Activated CD8-positive, alpha-beta memory T cell treated with anti-CD3 and anti-CD28 coated beads, Interleukin-2, amount 10 ng/mL, durations not matched to agents 7 days and 5 days (primary cell): Measurements from ENCODE around the gene ZBED1. TPM values are rescaled to one million over a fixed set of nuclear protein-coding genes. Genes with fewer than 3 reads are reported as not detected.
"Not testable (repeated sequence)": the region's sequence is repeated elsewhere in the genome, so short reads cannot be mapped to it uniquely, and the experiment has no call there.

Experiments
- ATAC-seq: fragments of 150-1000 bp; cut with Tn5 transposase; one replicate; pipeline ENCODE4 v1.10.0; 2021; ENCODE audit warnings: moderate library complexity
- CTCF ChIA-PET: fragments of 350-600 bp; sonication (Branson Sonifier 250); formaldehyde crosslinking; loops from one replicate; lab custom pipeline; 2021; ENCODE audit warnings: antibody characterized with exemption; lab: Charles Lee
- DNase-seq: peaks from one replicate; pipeline ENCODE4 v3.0.0-alpha.2; 2020
- H3K27ac Mint-ChIP-seq: one replicate; pipeline ENCODE4 v1.8.0; 2021; ENCODE audit warnings: mild to moderate bottlenecking, mixed read lengths
- H3K27me3 Mint-ChIP-seq: one replicate; pipeline ENCODE4 v1.8.0; 2021; ENCODE audit warnings: mixed read lengths
- H3K36me3 Mint-ChIP-seq: one replicate; pipeline ENCODE4 v1.8.0; 2021; ENCODE audit warnings: mild to moderate bottlenecking, mixed read lengths
- H3K4me1 Mint-ChIP-seq: one replicate; pipeline ENCODE4 v1.8.0; 2021; ENCODE audit warnings: mixed read lengths
- H3K4me3 Mint-ChIP-seq: one replicate; pipeline ENCODE4 v1.8.0; 2021; ENCODE audit warnings: mild to moderate bottlenecking, moderate library complexity, mixed read lengths
- H3K9me3 Mint-ChIP-seq: one replicate; pipeline ENCODE4 v1.8.0; 2022; ENCODE audit warnings: low read depth, mixed read lengths
- total RNA-seq, 2 experiments: library from RNA; stranded (reverse); gene quantifications; one replicate each; pipeline ENCODE4 v1.2.3, GENCODE V29; 2021

The ZBED1 gene
- total RNA-seq, 2 experiments from 2014 or later = 31.7 to 34.9 TPM

DNA sequence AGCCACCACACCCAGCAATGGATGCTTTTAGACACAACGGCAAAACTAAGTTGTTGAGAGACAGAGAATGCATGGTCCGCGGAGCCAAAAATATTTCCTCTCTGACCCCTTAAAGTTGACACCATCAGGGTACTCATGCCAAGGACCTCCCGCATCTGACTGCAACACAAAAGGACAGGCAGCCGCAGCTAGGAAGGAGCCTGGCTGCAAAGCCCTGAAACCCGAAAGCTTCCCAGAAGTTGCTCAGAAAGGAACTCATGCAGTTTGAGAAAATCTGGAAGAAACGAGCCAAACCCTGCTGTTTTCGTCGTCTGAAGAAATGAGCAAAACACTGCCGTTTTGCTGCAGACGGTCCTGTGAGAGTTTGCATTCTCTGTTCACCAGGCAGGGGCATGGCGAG, 16.5 kb downstream of the ZBED1 start:
- Mint-ChIP-seq H3K4me1 (no peaks in the 10 kb centered on the region), H3K27me3 (no peaks in the 10 kb centered on the region), H3K27ac (no peak overlapping the region), H3K4me3 (no peak overlapping the region), H3K9me3 (peaks cover 4% of the 10 kb centered on the region), H3K36me3 (peaks cover 23% of the 10 kb centered on the region)
- CTCF ChIA-PET = no interaction called here
- DNase-seq (no peak), ATAC-seq (no peak)

DNA sequence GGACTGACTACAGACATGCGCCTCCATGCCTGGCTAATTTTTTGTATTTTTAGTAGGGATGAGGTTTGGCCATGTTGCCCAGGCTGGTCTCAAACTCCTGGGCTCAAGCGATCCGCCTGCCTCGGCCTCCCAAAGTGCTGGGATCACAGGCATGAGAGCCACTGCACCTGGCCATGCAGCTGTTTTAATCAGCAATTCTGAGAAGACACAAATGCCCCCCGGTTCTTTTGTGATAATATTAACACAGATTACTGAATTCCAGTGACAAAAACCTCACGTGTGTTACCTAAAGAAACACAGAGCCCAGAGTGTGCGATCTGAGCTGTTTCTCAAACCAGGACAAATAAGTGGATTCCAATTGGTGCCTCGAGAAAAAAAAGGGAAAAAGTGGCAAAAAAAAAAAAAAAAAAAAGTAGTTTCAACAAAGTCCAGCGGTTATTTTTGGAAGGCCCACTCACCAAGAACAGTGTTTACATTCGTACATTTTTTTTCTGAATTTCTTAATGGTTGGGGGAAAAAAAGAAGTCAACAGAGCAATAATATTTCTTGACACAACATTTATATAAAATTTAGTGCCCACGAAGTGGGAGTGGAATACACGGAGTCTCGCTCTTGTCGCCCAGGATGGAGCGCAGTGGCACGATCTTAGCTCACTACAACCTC, 17.2 kb downstream of the ZBED1 start:
- Mint-ChIP-seq H3K36me3 (peaks cover 19% of the 10 kb centered on the region), H3K27ac (no peak overlapping the region), H3K27me3 (no peaks in the 10 kb centered on the region), H3K4me3 (no peak overlapping the region), H3K4me1 (no peaks in the 10 kb centered on the region), H3K9me3 (peaks cover 4% of the 10 kb centered on the region)
- ATAC-seq (no peak), DNase-seq (no peak)
- CTCF ChIA-PET = no interaction called here

- not testable (repeated sequence) for H3K4me3 Mint-ChIP-seq, H3K9me3 Mint-ChIP-seq
These were observed 19.2 kb downstream of the ZBED1 start for GRCh38 chrX:2481597-2481996.

DNA sequence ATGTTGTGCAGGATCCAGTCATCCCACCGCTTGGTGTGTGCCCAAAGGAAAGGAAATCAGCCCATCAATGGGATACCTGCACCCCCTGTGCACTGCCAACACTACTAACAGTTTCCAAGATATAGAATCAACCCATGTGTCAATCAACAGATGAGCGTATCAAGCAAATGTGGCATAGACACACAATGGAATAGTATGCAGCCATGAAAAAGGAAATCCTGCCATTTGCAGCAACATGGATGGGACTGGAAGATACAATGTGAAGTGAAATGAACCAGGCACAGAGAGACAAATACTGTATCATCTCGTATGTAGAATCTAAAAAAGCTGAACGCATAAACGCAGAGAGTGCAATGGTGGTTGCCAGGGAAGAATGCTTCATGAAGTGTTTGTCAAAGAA, 20.8 kb downstream of the ZBED1 start:
- H3K4me1 Mint-ChIP-seq, H3K27me3 Mint-ChIP-seq, H3K27ac Mint-ChIP-seq, DNase-seq, H3K36me3 Mint-ChIP-seq, H3K4me3 Mint-ChIP-seq, ATAC-seq, H3K9me3 Mint-ChIP-seq, CTCF ChIA-PET: not testable (repeated sequence)

More at GRCh38 chrX:2481597-2481996, 19.2 kb downstream of the ZBED1 start:
- H3K4me1 Mint-ChIP-seq, H3K27ac Mint-ChIP-seq, ATAC-seq, DNase-seq, CTCF ChIA-PET, H3K27me3 Mint-ChIP-seq, H3K36me3 Mint-ChIP-seq: not testable (repeated sequence)

- DNase-seq (no peak), ATAC-seq (no peak)
- no peaks in the 10 kb centered on the region for H3K27me3 Mint-ChIP-seq
- H3K4me3 Mint-ChIP-seq = no peak overlapping the region
- H3K27ac Mint-ChIP-seq = no peak overlapping the region
- no peaks in the 10 kb centered on the region for H3K4me1 Mint-ChIP-seq
- H3K9me3 Mint-ChIP-seq = peaks cover 4% of the 10 kb centered on the region
- peaks cover 9% of the 10 kb centered on the region for H3K36me3 Mint-ChIP-seq
- CTCF ChIA-PET = no interaction called here
These were observed 21.4 kb downstream of the ZBED1 start for GRCh38 chrX:2479420-2479780.

- Mint-ChIP-seq H3K36me3 (peaks cover 9% of the 10 kb centered on the region), H3K27ac (no peak overlapping the region), H3K4me1 (no peaks in the 10 kb centered on the region), H3K9me3 (peaks cover 4% of the 10 kb centered on the region), H3K27me3 (no peaks in the 10 kb centered on the region), H3K4me3 (no peak overlapping the region)
- CTCF ChIA-PET = no interaction called here
- DNase-seq (no peak), ATAC-seq (no peak)
These were observed 22.0 kb downstream of the ZBED1 start for GRCh38 chrX:2478546-2479419.

DNA sequence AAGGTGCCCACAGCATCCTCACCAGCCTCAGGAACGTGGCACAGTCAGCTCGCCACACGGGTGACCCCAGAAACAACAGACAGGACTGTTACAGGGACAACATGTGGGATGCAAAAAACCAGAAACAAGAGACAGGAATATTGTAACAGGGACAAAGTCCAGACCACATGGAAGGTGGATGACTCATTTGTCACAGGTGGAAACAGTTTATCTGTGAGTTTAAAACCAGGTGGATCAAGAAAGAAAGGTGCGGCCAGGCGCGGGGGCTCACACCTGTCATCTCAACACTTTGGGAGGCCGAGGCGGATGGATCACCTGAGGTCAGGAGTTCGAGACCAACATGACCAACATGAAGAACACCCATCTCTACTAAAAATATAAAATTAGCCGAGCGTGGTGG, 23.5 kb downstream of the ZBED1 start:
- H3K4me3 Mint-ChIP-seq, CTCF ChIA-PET, H3K27ac Mint-ChIP-seq, H3K27me3 Mint-ChIP-seq, H3K36me3 Mint-ChIP-seq, H3K4me1 Mint-ChIP-seq, DNase-seq, ATAC-seq, H3K9me3 Mint-ChIP-seq: not testable (repeated sequence)

DNA sequence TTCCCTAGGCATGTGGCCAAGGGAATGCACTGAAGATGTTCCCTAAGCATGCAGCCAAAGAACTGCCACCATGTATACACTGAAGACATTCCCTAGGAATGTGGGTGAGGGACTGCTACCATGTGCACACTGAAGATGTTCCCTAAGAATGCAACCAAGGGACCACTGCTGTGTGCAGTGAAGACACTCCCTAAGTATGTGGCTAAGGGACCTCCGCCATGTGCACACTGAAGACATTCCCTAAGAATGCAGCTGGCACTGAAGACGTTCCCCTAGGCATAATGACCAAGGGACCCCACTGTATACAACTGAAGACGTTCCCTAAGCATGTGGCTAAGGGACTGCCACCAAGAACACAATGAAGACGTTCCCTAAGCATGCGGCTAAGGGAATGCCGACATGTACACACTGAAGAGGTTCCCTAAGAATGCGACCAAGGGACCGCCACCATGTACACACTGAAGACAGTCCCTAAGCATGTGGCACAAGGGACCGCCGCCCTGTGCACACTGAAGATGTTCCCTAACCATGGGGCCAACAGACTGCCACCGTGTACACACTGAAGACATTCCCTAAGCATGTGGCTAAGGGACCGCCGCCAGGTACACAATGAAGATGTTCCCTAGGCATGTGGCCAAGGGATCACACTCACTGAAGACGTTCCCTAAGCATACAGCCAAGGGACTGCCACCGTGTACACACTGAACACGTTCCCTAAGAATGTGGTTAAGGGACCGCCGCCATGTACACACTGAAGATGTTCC, 25.6 kb downstream of the ZBED1 start:
- Mint-ChIP-seq H3K9me3 (peaks cover 5% of the 10 kb centered on the region), H3K4me1 (no peaks in the 10 kb centered on the region)
- CTCF ChIA-PET = no interaction called here

GRCh38 chrX:2474280-2474962, 26.4 kb downstream of the ZBED1 start:
- CTCF ChIA-PET = no interaction called here
- Mint-ChIP-seq H3K4me1 (no peaks in the 10 kb centered on the region), H3K4me3 (no peak overlapping the region), H3K27ac (no peak overlapping the region), H3K9me3 (peaks cover 4% of the 10 kb centered on the region), H3K36me3 (peaks cover 6% of the 10 kb centered on the region), H3K27me3 (no peaks in the 10 kb centered on the region)
- DNase-seq (no peak), ATAC-seq (no peak)

More for the DNA sequence above, 25.6 kb downstream of the ZBED1 start:
- Mint-ChIP-seq H3K27me3 (no peaks in the 10 kb centered on the region), H3K36me3 (peaks cover 5% of the 10 kb centered on the region), H3K4me3 (no peak overlapping the region), H3K27ac (no peak overlapping the region)
- DNase-seq = no peak
- no peak for ATAC-seq

DNA sequence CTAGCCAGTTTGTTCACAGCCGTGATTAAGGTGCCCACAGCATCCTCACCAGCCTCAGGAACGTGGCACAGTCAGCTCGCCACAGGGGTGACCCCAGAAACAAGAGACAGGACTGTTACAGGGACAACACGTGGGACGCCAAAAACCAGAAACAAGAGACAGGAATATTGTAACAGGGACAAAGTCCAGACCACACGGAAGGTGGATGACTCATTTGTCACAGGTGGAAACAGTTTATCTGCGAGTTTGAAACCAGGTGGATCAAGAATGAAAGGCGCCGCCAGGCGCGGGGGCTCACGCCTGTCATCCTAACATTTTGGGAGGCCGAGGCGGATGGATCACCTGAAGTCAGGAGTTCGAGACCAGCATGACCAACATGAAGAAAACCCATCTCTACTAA, 27.7 kb downstream of the ZBED1 start:
- H3K4me1 Mint-ChIP-seq, H3K36me3 Mint-ChIP-seq, H3K27me3 Mint-ChIP-seq, DNase-seq, H3K9me3 Mint-ChIP-seq, CTCF ChIA-PET, ATAC-seq, H3K4me3 Mint-ChIP-seq, H3K27ac Mint-ChIP-seq: not testable (repeated sequence)

- ATAC-seq = no peak
- Mint-ChIP-seq H3K27ac (no peak overlapping the region), H3K27me3 (no peaks in the 10 kb centered on the region), H3K4me1 (no peaks in the 10 kb centered on the region), H3K36me3 (peaks cover 6% of the 10 kb centered on the region), H3K9me3 (peaks cover 4% of the 10 kb centered on the region), H3K4me3 (no peak overlapping the region)
- CTCF ChIA-PET = no interaction called here
- DNase-seq = no peak
These were observed 29.1 kb downstream of the ZBED1 start for GRCh38 chrX:2471641-2472040.

GRCh38 chrX:2471126-2471525, 29.6 kb downstream of the ZBED1 start:
- H3K27me3 Mint-ChIP-seq, DNase-seq, H3K9me3 Mint-ChIP-seq, H3K36me3 Mint-ChIP-seq, ATAC-seq, H3K4me1 Mint-ChIP-seq, CTCF ChIA-PET, H3K27ac Mint-ChIP-seq, H3K4me3 Mint-ChIP-seq: not testable (repeated sequence)

DNA sequence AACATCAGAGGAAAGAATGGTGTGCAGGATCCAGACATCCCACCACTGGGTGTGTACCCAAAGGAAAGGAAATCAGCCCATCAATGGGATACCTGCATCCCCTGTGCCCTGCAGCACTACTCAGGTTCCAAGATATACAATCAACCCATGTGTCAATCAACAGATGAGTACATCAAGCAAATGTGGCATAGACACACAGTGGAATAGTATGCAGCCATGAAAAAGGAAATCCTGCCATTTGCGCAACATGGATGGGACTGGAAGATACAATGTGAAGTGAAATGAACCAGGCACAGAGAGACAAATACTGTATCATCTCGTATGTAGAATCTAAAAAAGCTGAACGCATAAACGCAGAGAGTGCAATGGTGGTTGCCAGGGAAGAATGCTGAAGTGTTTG, 30.9 kb downstream of the ZBED1 start:
- CTCF ChIA-PET, H3K9me3 Mint-ChIP-seq, H3K4me1 Mint-ChIP-seq, H3K27ac Mint-ChIP-seq, DNase-seq, ATAC-seq, H3K36me3 Mint-ChIP-seq, H3K27me3 Mint-ChIP-seq, H3K4me3 Mint-ChIP-seq: not testable (repeated sequence)
